ENCODE measurements around the gene ATF7. TPM values are rescaled to one million over a fixed set of nuclear protein-coding genes. Genes with fewer than 3 reads are reported as not detected.

ATF7 gene
- total RNA-seq, 1 donor from 2014 or later = 12.7 TPM

- H3K79me2 ChIP-seq (ENCODE audit: low read depth) = peaks cover 55% of the 10 kb centered on the region
- Mint-ChIP-seq H3K9me3 (no peaks in the 10 kb centered on the region), H3K4me1 (peaks cover 42% of the 10 kb centered on the region), H3K4me3 (peak within 1 kb of the TSS; percentile 88), H3K27me3 (ENCODE audit: insufficient read depth, low read depth) (peaks cover 18% of the 10 kb centered on the region), H3K36me3 (peaks cover 11% of the 10 kb centered on the region), H3K27ac (peak within 1 kb of the TSS; percentile 69)
- peak within 1 kb of the TSS; percentile 46 for H3K9ac ChIP-seq
- peaks cover 3% of the 10 kb centered on the region for H4K20me1 ChIP-seq (ENCODE audit: low read depth)
- peak within 1 kb of the TSS; percentile 64 for H3K4me3 ChIP-seq
- peak within 1 kb of the TSS; percentile 95 for H3K4me2 ChIP-seq
- H3K4me1 ChIP-seq = peaks cover 41% of the 10 kb centered on the region
- no peaks in the 10 kb centered on the region for H3K9me3 ChIP-seq (ENCODE audit: low read depth)
- no peaks in the 10 kb centered on the region for H3K36me3 ChIP-seq
- no peaks in the 10 kb centered on the region for H3K27me3 ChIP-seq
- peak; percentile 99 for DNase-seq (ENCODE audit: low spot score)
- TF ChIP-seq CTCF (IDR thresholded peaks at IDR 0.05) (peak; percentile 6), EZH2 (IDR thresholded peaks at IDR 0.05) (no peak), EZH2phosphoT487 (IDR thresholded peaks at IDR 0.05) (no peak)
- H3F3A ChIP-seq (ENCODE audit: low read depth) = peaks cover 37% of the 10 kb centered on the region
- peak within 1 kb of the TSS; percentile 82 for H3K27ac ChIP-seq
- peak within 1 kb of the TSS; percentile 91 for H2AFZ ChIP-seq (replicated peaks)
These were observed 125.2 kb downstream of the ATF7 start, which contains the start of gene TARBP2 for GRCh38 chr12:53500776-53501614. Gene TARBP2, plus strand, starts transcription at chr12:53501283. Its CDS starts 126 bp downstream, at chr12:53501409.

DNA sequence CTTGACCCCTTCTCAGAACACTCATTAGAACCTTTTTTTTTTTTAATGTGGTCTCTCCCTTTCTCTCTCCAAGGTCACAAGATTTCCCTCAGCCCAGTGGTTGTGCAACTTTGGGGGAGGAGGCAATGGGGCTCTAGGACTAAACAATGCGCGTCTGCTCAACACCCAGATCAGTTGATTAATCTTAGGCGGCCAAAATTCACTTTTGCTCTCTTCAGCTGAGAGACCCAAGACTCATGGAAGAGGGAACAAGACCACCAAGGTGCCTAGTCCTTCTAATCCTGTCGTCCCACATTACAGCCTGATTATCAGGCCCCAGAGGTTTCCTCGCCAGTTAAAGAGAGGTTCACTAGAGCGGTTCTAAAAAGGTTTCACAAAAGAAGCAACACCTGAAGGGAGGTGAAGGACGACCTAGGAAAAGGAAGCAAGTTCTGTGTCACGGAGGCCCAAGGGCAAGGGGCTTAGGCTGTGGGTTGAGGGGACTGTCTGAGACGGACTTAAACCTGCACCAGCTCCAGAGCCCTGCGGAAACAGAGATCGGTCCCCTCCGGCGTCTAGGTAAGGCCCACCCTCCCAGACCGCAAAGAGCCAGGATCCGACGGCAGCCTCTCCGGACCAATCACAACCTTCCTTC, 125.9 kb downstream of the ATF7 start:
- no peaks in the 10 kb centered on the region for H3K9me3 Mint-ChIP-seq
- Histone ChIP-seq H3K79me2 (ENCODE audit: low read depth) (peaks cover 62% of the 10 kb centered on the region), H2AFZ (replicated peaks) (no peak overlapping the region)

GRCh38 chr12:53499266-53500141, 126.7 kb downstream of the ATF7 start, which contains the start of gene MAP3K12:
Gene MAP3K12, minus strand, starts transcription at chr12:53499458. Its CDS starts 12,067 bp downstream, at chr12:53487391.
- Histone ChIP-seq H3F3A (ENCODE audit: low read depth) (peaks cover 47% of the 10 kb centered on the region), H3K36me3 (no peaks in the 10 kb centered on the region), H3K27me3 (no peaks in the 10 kb centered on the region), H3K9ac (peak within 1 kb of the TSS; percentile 35), H3K4me3 (peak within 1 kb of the TSS; percentile 64), H3K9me3 (ENCODE audit: low read depth) (no peaks in the 10 kb centered on the region), H3K79me2 (ENCODE audit: low read depth) (peaks cover 69% of the 10 kb centered on the region), H3K4me2 (peak within 1 kb of the TSS; percentile 95), H3K27ac (peak within 1 kb of the TSS; percentile 75), H4K20me1 (ENCODE audit: low read depth) (peaks cover 3% of the 10 kb centered on the region), H3K4me1 (peaks cover 48% of the 10 kb centered on the region), H2AFZ (replicated peaks) (no peak within 1 kb of the TSS)
- TF ChIP-seq EZH2 (IDR thresholded peaks at IDR 0.05) (no peak), CTCF (IDR thresholded peaks at IDR 0.05) (no peak), EZH2phosphoT487 (IDR thresholded peaks at IDR 0.05) (no peak)
- peak within 1 kb of the TSS; percentile 96 for H3K27ac Mint-ChIP-seq
- DNase-seq (ENCODE audit: low spot score) = peak; percentile 89
- H3K36me3 Mint-ChIP-seq = peaks cover 3% of the 10 kb centered on the region
- peaks cover 14% of the 10 kb centered on the region for H3K27me3 Mint-ChIP-seq (ENCODE audit: insufficient read depth, low read depth)
- H3K4me3 Mint-ChIP-seq = peak within 1 kb of the TSS; percentile 96
- no peaks in the 10 kb centered on the region for H3K9me3 Mint-ChIP-seq
- H3K4me1 Mint-ChIP-seq = peaks cover 51% of the 10 kb centered on the region

More for the DNA sequence above, 125.9 kb downstream of the ATF7 start:
- Histone ChIP-seq H3K4me1 (peaks cover 47% of the 10 kb centered on the region), H3F3A (ENCODE audit: low read depth) (peaks cover 43% of the 10 kb centered on the region), H3K27ac (peak overlapping the region; percentile 74), H3K4me3 (peak overlapping the region; percentile 64), H4K20me1 (ENCODE audit: low read depth) (peaks cover 3% of the 10 kb centered on the region), H3K9ac (peak overlapping the region; percentile 35), H3K9me3 (ENCODE audit: low read depth) (no peaks in the 10 kb centered on the region), H3K36me3 (no peaks in the 10 kb centered on the region), H3K27me3 (no peaks in the 10 kb centered on the region), H3K4me2 (peak overlapping the region; percentile 95)
- peaks cover 6% of the 10 kb centered on the region for H3K36me3 Mint-ChIP-seq
- H3K4me3 Mint-ChIP-seq = peak overlapping the region; percentile 88
- peaks cover 16% of the 10 kb centered on the region for H3K27me3 Mint-ChIP-seq (ENCODE audit: insufficient read depth, low read depth)
- no peak for TF ChIP-seq EZH2phosphoT487 (IDR thresholded peaks at IDR 0.05)
- H3K27ac Mint-ChIP-seq = peak overlapping the region; percentile 42
- peak; percentile 46 for DNase-seq (ENCODE audit: low spot score)
- H3K4me1 Mint-ChIP-seq = peaks cover 47% of the 10 kb centered on the region

All from neural progenitor cell (in vitro differentiated cells).